Measurements from ENCODE around the gene EHMT1.
A peak's percentile ranks its signal among the peaks of the same experiment; 100 is the strongest.

EHMT1 gene

GRCh38 chr9:137813167-137813566, 194.4 kb downstream of the EHMT1 start:
- no peak for DNase-seq

GRCh38 chr9:137813651-137814415, 195.0 kb downstream of the EHMT1 start:
- no peak for DNase-seq

GRCh38 chr9:137814436-137814835, 195.6 kb downstream of the EHMT1 start:
- no peak for DNase-seq

GRCh38 chr9:137814841-137815240, 196.0 kb downstream of the EHMT1 start:
- no peak for DNase-seq

GRCh38 chr9:137815256-137816255, 196.8 kb downstream of the EHMT1 start:
- DNase-seq, result no peak

GRCh38 chr9:137816531-137817235, 197.9 kb downstream of the EHMT1 start:
- no peak for DNase-seq

GRCh38 chr9:137817236-137818200, 198.7 kb downstream of the EHMT1 start:
- DNase-seq, result no peak

- DNase-seq, result no peak
Measured at GRCh38 chr9:137818286-137818685, 199.5 kb downstream of the EHMT1 start.

GRCh38 chr9:137820161-137820855, 201.5 kb downstream of the EHMT1 start:
- no peak for DNase-seq

GRCh38 chr9:137823986-137824771, 205.4 kb downstream of the EHMT1 start:
- no peak for DNase-seq

- DNase-seq, result peak; percentile 65
Measured at GRCh38 chr9:137825324-137825989, 206.7 kb downstream of the EHMT1 start.

- no peak for DNase-seq
Measured at GRCh38 chr9:137827908-137828526, 209.2 kb downstream of the EHMT1 start.

- no peak for DNase-seq
Measured at GRCh38 chr9:137828527-137829259, 209.9 kb downstream of the EHMT1 start.

- no peak for DNase-seq
Measured at GRCh38 chr9:137829260-137829996, 210.6 kb downstream of the EHMT1 start.

- DNase-seq, result no peak
Measured at GRCh38 chr9:137832191-137832700, 213.4 kb downstream of the EHMT1 start.

GRCh38 chr9:137832830-137833590, 214.2 kb downstream of the EHMT1 start:
- DNase-seq, result no peak
